NCI-H1436 treated with DMSO at 0.1 percent for 48 hours (cell line): ENCODE data around the gene CCNF.

ENCODE experiments used
- DNase-seq: peaks from one replicate; lab custom pipeline; 2025; lab: John Stamatoyannopoulos, UW

CCNF gene

GRCh38 chr16:2501946-2502895, 73.0 kb downstream of the CCNF start:
- DNase-seq, result no peak

GRCh38 chr16:2505695-2506094, 76.4 kb downstream of the CCNF start:
- DNase-seq, result no peak

GRCh38 chr16:2507052-2507659, 77.9 kb downstream of the CCNF start:
- no peak for DNase-seq

- DNase-seq, result no peak
These were observed 78.4 kb downstream of the CCNF start for GRCh38 chr16:2507665-2508064.
